GM10248 (cell line): ENCODE results near the gene PIK3C2G.

Experiments
- CTCF ChIA-PET: fragments of 300-600 bp; sonication (Branson Sonifier 250); formaldehyde crosslinking; extraction: SDS; loops from one replicate; lab custom pipeline; 2021; ENCODE audit warnings: antibody characterized with exemption; lab: Yijun Ruan, JAX
- POLR2A ChIA-PET: fragments of 350-650 bp; sonication (Branson Sonifier 250); formaldehyde crosslinking; extraction: SDS; loops from one replicate; lab custom pipeline; 2020; ENCODE audit warnings: antibody characterized with exemption; lab: Yijun Ruan, JAX
- DNase-seq: peaks from one replicate; pipeline ENCODE4 v3.0.0; 2012; ENCODE audit errors: extremely low spot score
- CTCF ChIP-seq: IDR thresholded peaks from 2 replicates; pipeline ENCODE4 v1.5.1; 2012; ENCODE audit warnings: mild to moderate bottlenecking, low read depth; ENCODE audit errors: extremely low read depth, missing control alignments, control extremely low read depth

PIK3C2G gene

DNA sequence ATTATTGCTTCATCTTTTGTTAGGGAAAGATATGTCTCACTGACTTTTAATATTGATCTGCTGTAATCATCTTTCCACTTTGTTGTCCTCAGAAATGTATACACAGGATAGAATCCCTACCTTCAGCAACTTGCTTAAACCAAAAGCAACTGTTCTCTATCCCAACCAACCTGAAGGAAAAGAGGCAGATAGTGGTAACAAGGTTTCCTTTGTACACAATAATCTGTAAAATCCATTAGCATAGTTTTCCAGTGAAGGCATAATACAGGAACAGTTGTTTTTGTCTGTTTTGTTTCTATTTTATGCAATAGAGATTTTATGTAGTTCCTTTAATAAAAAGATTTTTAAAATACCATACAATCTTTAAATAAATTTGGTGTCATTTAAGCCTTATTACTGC, 170.5 kb downstream of the PIK3C2G start:
- no peak for TF ChIP-seq CTCF
- ChIA-PET POLR2A (no interaction called here), CTCF (interaction anchor here (1.2 kb wide), 1 partner anchor 754 kb away, joined by 3 read pairs; no protein-coding TSS in a partner anchor)
- DNase-seq, result no peak

DNA sequence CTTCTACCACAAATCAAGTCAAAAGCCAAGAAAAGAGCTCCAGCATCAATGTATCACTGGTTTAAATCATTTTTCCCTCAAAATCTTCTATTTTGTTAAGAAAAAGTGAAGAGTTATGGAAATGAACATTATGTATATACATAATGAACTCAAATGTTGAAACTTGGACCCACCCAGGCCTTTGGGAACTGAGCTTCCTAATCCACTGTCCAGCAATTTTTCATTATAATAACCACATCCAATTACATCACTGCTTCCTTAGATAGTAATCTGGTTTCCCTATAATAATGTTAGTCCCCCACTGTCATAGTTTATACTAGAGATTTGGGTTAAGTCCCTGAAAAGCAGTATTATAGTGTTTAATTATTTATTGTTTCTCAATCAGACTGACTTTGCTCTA, 170.9 kb downstream of the PIK3C2G start:
- POLR2A ChIA-PET, result no interaction called here
- no peak for TF ChIP-seq CTCF
- no peak for DNase-seq
- CTCF ChIA-PET, result interaction anchor here (1.2 kb wide), 1 partner anchor 754 kb away, joined by 3 read pairs; no protein-coding TSS in a partner anchor

- CTCF ChIA-PET, result interaction anchor here (1.4 kb wide), 1 partner anchor 32 kb away, joined by 3 read pairs; no protein-coding TSS in a partner anchor
- DNase-seq, result no peak
- TF ChIP-seq CTCF, result no peak
- POLR2A ChIA-PET, result no interaction called here
Measured at GRCh38 chr12:18436170-18436569, 174.9 kb downstream of the PIK3C2G start.

- TF ChIP-seq CTCF, result no peak
- ChIA-PET POLR2A (no interaction called here), CTCF (no interaction called here)
- DNase-seq, result no peak
Measured at GRCh38 chr12:18439541-18439940, 178.2 kb downstream of the PIK3C2G start.

- CTCF ChIA-PET, result no interaction called here
- TF ChIP-seq CTCF, result no peak
- POLR2A ChIA-PET, result no interaction called here
- DNase-seq, result no peak
Measured at GRCh38 chr12:18443768-18444437, 182.6 kb downstream of the PIK3C2G start.

DNA sequence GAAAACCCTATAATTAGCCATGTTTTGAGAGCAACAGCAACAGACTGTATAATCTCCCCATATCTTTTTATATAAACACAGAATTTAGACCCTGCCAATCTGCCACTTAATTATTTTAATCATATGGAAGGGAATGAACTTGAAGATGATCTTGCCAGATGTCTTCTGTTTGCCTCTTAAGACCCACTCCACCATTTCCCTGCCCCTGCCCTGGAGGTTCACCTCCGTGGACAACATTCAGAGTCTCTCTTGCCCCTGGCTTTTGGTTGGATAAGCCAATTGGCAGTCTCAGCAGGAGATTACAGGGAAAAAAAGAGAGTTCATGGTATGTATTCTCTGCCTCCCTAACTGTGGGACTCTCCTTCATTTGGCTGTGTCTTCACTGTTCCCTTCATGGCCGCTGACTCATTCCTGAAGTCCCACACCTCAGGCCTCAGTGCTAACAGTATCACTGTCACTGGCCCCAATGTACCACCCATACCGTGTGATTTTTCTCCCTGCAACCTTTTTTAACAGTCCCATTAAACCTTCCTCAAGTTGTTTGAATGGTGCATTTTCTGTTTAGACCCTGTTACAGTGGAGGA, 184.8 kb downstream of the PIK3C2G start:
- CTCF ChIA-PET, result no interaction called here
- DNase-seq, result no peak
- TF ChIP-seq CTCF, result no peak
- POLR2A ChIA-PET, result no interaction called here
